Measurements from ENCODE around the gene USP15. TPM values are rescaled to one million over a fixed set of nuclear protein-coding genes. Genes with fewer than 3 reads are reported as not detected.

Gene USP15
- total and polyA plus RNA-seq, 2 donors (not counting 1 experiment from before 2014, with no cell fraction given), result 116 to 182 TPM

DNA sequence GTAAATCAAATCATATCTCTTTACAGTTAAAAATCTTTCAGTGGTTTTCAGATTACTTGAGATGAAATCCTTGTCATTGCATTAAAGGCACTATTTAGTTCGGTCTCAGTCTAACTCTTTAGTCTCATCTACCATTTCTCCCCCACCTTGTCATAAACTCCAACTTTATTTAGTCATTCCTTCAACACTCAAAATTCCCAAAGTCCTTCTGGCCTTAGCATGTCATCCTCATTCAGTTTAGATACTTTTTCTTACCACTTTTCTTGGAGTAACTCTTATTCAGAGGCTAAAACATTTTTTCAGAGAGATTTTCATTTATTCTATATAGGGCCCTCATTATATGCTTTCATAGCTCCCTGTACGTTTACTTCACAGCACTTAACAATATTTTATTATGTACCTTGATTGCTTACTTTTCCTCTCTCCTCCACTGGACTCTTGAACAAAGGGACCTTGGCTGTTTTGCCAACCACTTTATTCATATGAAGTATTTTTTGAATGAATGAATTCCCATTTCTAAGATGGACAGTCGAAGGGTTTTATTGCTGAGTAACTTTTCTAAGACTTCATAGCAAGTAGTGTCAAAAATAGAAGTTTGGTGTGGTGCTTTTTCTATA, 12.8 kb downstream of the USP15 start:
- Mint-ChIP-seq H3K27me3 (no peaks in the 10 kb centered on the region), H3K9me3 (ENCODE audit: insufficient read depth) (no peaks in the 10 kb centered on the region), H3K27ac (no peak overlapping the region), H3K4me1 (peaks cover 78% of the 10 kb centered on the region), H3K4me3 (no peak overlapping the region)
- TF ChIP-seq, protein P1, sequence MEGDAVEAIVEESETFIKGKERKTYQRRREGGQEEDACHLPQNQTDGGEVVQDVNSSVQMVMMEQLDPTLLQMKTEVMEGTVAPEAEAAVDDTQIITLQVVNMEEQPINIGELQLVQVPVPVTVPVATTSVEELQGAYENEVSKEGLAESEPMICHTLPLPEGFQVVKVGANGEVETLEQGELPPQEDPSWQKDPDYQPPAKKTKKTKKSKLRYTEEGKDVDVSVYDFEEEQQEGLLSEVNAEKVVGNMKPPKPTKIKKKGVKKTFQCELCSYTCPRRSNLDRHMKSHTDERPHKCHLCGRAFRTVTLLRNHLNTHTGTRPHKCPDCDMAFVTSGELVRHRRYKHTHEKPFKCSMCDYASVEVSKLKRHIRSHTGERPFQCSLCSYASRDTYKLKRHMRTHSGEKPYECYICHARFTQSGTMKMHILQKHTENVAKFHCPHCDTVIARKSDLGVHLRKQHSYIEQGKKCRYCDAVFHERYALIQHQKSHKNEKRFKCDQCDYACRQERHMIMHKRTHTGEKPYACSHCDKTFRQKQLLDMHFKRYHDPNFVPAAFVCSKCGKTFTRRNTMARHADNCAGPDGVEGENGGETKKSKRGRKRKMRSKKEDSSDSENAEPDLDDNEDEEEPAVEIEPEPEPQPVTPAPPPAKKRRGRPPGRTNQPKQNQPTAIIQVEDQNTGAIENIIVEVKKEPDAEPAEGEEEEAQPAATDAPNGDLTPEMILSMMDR (IDR thresholded peaks at IDR 0.05), result no peak
- no peak for TF ChIP-seq EZH2 (IDR thresholded peaks at IDR 0.05; ENCODE audit: borderline replicate concordance, insufficient read depth, low read depth, low read length, poor library complexity, severe bottlenecking)
- peak overlapping the region; percentile 14 for H3K4me2 ChIP-seq (replicated peaks; ENCODE audit: low read depth, low read length, poor library complexity, severe bottlenecking)
- WGBS (ENCODE audit: insufficient coverage), result 100% methylated on average over 1 of the region's 3 CpGs
- peaks cover 97% of the 10 kb centered on the region for H3K79me2 ChIP-seq (ENCODE audit: control insufficient read depth, insufficient read depth, low read length)
- CTCF ChIA-PET, result no interaction called here
- intact Hi-C loops (cut with micrococcal nuclease), result no loop called here
- no peak overlapping the region for H2AFZ ChIP-seq (ENCODE audit: insufficient read depth, low read depth, low read length, poor library complexity, severe bottlenecking)
- no peak overlapping the region for H3K9ac ChIP-seq (ENCODE audit: low read length)
- no peak overlapping the region for H3K4me3 ChIP-seq (ENCODE audit: control extremely low read depth in 1 of 5, extremely low read depth in 1 of 5, insufficient read depth in 1 of 5, low read depth in 2 of 5, low read length in 4 of 5)
- no peak overlapping the region for H3K27ac ChIP-seq (ENCODE audit: low read length in 2 of 2)
- H4K20me1 ChIP-seq (ENCODE audit: control insufficient read depth, insufficient read depth, low read length, poor library complexity, severe bottlenecking), result peaks cover 96% of the 10 kb centered on the region
- peaks cover 24 to 66% of the 10 kb centered on the region in 2 donors for H3K4me1 ChIP-seq (ENCODE audit: control insufficient read depth in 2 of 2, insufficient read depth in 2 of 2, low read length in 2 of 2)
- H3K9me3 ChIP-seq (ENCODE audit: control extremely low read depth in 1 of 3, control insufficient read depth in 2 of 3, insufficient read depth in 1 of 3, low read length in 2 of 3), result no peaks in the 10 kb centered on the region
- DNase-seq (no peak), ATAC-seq (ENCODE audit: low read depth) (no peak)
- no peaks in the 10 kb centered on the region for H3K27me3 ChIP-seq (replicated peaks in 1 of 4; ENCODE audit: control extremely low read depth in 1 of 4, control insufficient read depth in 3 of 4, insufficient read depth in 4 of 4, low read length in 3 of 4)
- H3K36me3 ChIP-seq (replicated peaks in 1 of 2; ENCODE audit: control extremely low read depth in 1 of 2, control insufficient read depth in 1 of 2, extremely low read depth in 1 of 2, insufficient read depth in 2 of 2, low read length in 1 of 2), result peaks cover 0 to under 1% of the 10 kb centered on the region in 2 experiments
- POLR2A ChIA-PET, result no interaction called here

- Mint-ChIP-seq H3K27ac (no peak overlapping the region), H3K4me3 (no peak overlapping the region), H3K4me1 (peaks cover 70% of the 10 kb centered on the region), H3K9me3 (ENCODE audit: insufficient read depth) (no peaks in the 10 kb centered on the region), H3K27me3 (no peaks in the 10 kb centered on the region)
- intact Hi-C loops (cut with micrococcal nuclease), result no loop called here
- H4K20me1 ChIP-seq (ENCODE audit: control insufficient read depth, insufficient read depth, low read length, poor library complexity, severe bottlenecking), result peaks cover 96% of the 10 kb centered on the region
- ChIA-PET CTCF (no interaction called here), POLR2A (no interaction called here)
- ATAC-seq (ENCODE audit: low read depth) (no peak), DNase-seq (no peak)
- H3K4me1 ChIP-seq (ENCODE audit: control insufficient read depth in 2 of 2, insufficient read depth in 2 of 2, low read length in 2 of 2), result peaks cover 19 to 59% of the 10 kb centered on the region in 2 donors
- H3K9me3 ChIP-seq (ENCODE audit: control extremely low read depth in 1 of 3, control insufficient read depth in 2 of 3, insufficient read depth in 1 of 3, low read length in 2 of 3), result no peaks in the 10 kb centered on the region
- WGBS (ENCODE audit: insufficient coverage), result 100% methylated on average over 1 of the region's 5 CpGs
- H3K4me2 ChIP-seq (replicated peaks; ENCODE audit: low read depth, low read length, poor library complexity, severe bottlenecking), result no peak overlapping the region
- H3K27me3 ChIP-seq (replicated peaks in 1 of 4; ENCODE audit: control extremely low read depth in 1 of 4, control insufficient read depth in 3 of 4, insufficient read depth in 4 of 4, low read length in 3 of 4), result no peaks in the 10 kb centered on the region
- no peak overlapping the region for H3K27ac ChIP-seq (ENCODE audit: low read length in 2 of 2)
- no peak for TF ChIP-seq EZH2 (IDR thresholded peaks at IDR 0.05; ENCODE audit: borderline replicate concordance, insufficient read depth, low read depth, low read length, poor library complexity, severe bottlenecking)
- TF ChIP-seq, protein P1 (IDR thresholded peaks at IDR 0.05), result no peak
- H3K9ac ChIP-seq (ENCODE audit: low read length), result no peak overlapping the region
- no peak overlapping the region for H3K4me3 ChIP-seq (ENCODE audit: control extremely low read depth in 1 of 5, extremely low read depth in 1 of 5, insufficient read depth in 1 of 5, low read depth in 2 of 5, low read length in 4 of 5)
- H2AFZ ChIP-seq (ENCODE audit: insufficient read depth, low read depth, low read length, poor library complexity, severe bottlenecking), result no peak overlapping the region
- peaks cover 97% of the 10 kb centered on the region for H3K79me2 ChIP-seq (ENCODE audit: control insufficient read depth, insufficient read depth, low read length)
- H3K36me3 ChIP-seq (replicated peaks in 1 of 2; ENCODE audit: control extremely low read depth in 1 of 2, control insufficient read depth in 1 of 2, extremely low read depth in 1 of 2, insufficient read depth in 2 of 2, low read length in 1 of 2), result peaks cover 0 to 3% of the 10 kb centered on the region in 2 experiments
Measured at GRCh38 chr12:62273724-62274380, 13.6 kb downstream of the USP15 start.
